HL-60 (cell line): ENCODE results near the gene ABCG2.

Experiments used
- DNase-seq, 2 experiments: peaks; one replicate each; pipeline ENCODE4 v3.0.0-alpha.2; 2010 to 2020; ENCODE audit warnings: low read depth in 1 of 2, low spot score in 1 of 2
- H3K27ac ChIP-seq: fragments of 250-450 bp; sonication (Bioruptor Pico); replicated peaks from 2 replicates; pipeline ENCODE4 v1.5.1; 2020; ENCODE audit warnings: mild to moderate bottlenecking, moderate library complexity
- H3K27me3 ChIP-seq: fragments of 250-450 bp; sonication (Bioruptor Pico); 2 replicates; pipeline ENCODE4 v1.5.1; 2021; ENCODE audit warnings: mild to moderate bottlenecking, moderate library complexity; ENCODE audit not compliant: insufficient read depth, poor library complexity, severe bottlenecking
- H3K4me3 ChIP-seq: replicated peaks from 2 replicates; pipeline ENCODE4 v1.5.1; 2011; ENCODE audit warnings: mild to moderate bottlenecking, control low read depth, low read length; ENCODE audit not compliant: insufficient read depth
- CTCF ChIP-seq: IDR thresholded peaks from one replicate; pipeline ENCODE4 v1.5.1; 2011; ENCODE audit warnings: low read length, control low read depth, inconsistent platforms; ENCODE audit not compliant: insufficient read depth
- GABPA ChIP-seq: IDR thresholded peaks from 2 replicates; pipeline ENCODE4 v1.6.1; 2012; ENCODE audit warnings: low read depth
- POLR2AphosphoS5 ChIP-seq: IDR thresholded peaks from 2 replicates; pipeline ENCODE4 v1.6.1; 2012; ENCODE audit warnings: low read depth
- SPI1 ChIP-seq: IDR thresholded peaks from 2 replicates; pipeline ENCODE4 v1.6.1; 2012; ENCODE audit warnings: low read depth, mild to moderate bottlenecking, borderline replicate concordance
- TF ChIP-seq, protein P1 (sequence below): IDR thresholded peaks from 2 replicates; pipeline ENCODE4 v1.6.1; 2012; ENCODE audit warnings: low read depth; ENCODE audit not compliant: insufficient replicate concordance

Gene ABCG2

GRCh38 chr4:88169298-88169697 lies 10.9 kb upstream of the ABCG2 start:
- H3K27me3 ChIP-seq: no peaks in the 10 kb centered on the region
- no peak for DNase-seq
- TF ChIP-seq POLR2AphosphoS5 (no peak), GABPA (no peak), SPI1 (no peak), CTCF (no peak)
- TF ChIP-seq, protein P1, sequence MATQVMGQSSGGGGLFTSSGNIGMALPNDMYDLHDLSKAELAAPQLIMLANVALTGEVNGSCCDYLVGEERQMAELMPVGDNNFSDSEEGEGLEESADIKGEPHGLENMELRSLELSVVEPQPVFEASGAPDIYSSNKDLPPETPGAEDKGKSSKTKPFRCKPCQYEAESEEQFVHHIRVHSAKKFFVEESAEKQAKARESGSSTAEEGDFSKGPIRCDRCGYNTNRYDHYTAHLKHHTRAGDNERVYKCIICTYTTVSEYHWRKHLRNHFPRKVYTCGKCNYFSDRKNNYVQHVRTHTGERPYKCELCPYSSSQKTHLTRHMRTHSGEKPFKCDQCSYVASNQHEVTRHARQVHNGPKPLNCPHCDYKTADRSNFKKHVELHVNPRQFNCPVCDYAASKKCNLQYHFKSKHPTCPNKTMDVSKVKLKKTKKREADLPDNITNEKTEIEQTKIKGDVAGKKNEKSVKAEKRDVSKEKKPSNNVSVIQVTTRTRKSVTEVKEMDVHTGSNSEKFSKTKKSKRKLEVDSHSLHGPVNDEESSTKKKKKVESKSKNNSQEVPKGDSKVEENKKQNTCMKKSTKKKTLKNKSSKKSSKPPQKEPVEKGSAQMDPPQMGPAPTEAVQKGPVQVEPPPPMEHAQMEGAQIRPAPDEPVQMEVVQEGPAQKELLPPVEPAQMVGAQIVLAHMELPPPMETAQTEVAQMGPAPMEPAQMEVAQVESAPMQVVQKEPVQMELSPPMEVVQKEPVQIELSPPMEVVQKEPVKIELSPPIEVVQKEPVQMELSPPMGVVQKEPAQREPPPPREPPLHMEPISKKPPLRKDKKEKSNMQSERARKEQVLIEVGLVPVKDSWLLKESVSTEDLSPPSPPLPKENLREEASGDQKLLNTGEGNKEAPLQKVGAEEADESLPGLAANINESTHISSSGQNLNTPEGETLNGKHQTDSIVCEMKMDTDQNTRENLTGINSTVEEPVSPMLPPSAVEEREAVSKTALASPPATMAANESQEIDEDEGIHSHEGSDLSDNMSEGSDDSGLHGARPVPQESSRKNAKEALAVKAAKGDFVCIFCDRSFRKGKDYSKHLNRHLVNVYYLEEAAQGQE: no peak
- H3K4me3 ChIP-seq: no peak overlapping the region
- no peak overlapping the region for H3K27ac ChIP-seq

- no peak overlapping the region for H3K4me3 ChIP-seq
- no peaks in the 10 kb centered on the region for H3K27me3 ChIP-seq
- TF ChIP-seq POLR2AphosphoS5: no peak
- TF ChIP-seq SPI1: no peak
- TF ChIP-seq GABPA: no peak
- TF ChIP-seq, protein P1: no peak
- TF ChIP-seq CTCF: no peak
- no peak overlapping the region for H3K27ac ChIP-seq
- DNase-seq: no peak
These were observed 8.2 kb upstream of the ABCG2 start for GRCh38 chr4:88166608-88167007.

GRCh38 chr4:88163336-88163735 lies 4.9 kb upstream of the ABCG2 start:
- TF ChIP-seq SPI1 (no peak), CTCF (no peak), GABPA (no peak), POLR2AphosphoS5 (no peak)
- TF ChIP-seq, protein P1: no peak
- H3K27ac ChIP-seq: no peak overlapping the region
- no peak for DNase-seq
- H3K27me3 ChIP-seq: peaks cover 8% of the 10 kb centered on the region
- H3K4me3 ChIP-seq: no peak overlapping the region
